ENCODE data around the gene ZNF507. TPM values are rescaled to one million over a fixed set of nuclear protein-coding genes. Genes with fewer than 3 reads are reported as not detected.

Gene ZNF507
- total RNA-seq, 1 donor from 2014 or later: 14.7 TPM

DNA sequence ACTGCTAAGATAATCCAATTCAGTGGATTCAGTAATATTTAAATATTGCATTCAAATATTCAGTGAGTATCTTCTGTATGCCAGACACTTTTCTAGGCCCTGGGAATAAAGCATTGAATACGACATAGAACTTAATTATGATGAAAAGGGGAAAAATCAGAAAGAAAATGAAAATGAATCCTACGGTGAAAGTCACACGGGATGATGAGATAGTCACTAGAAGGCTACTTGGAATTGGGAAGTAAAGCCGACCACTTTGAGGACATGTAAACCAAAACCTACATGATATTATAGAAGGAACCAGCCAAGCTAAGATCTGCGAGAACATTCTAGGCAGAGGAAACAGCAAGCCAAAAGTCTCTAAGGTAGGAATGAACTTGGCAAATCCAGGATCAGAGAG, 70.3 kb downstream of the ZNF507 start:
- no peak overlapping the region for H3K27ac Mint-ChIP-seq (ENCODE audit: unreplicated experiment)
- no peak overlapping the region for H2AFZ ChIP-seq (ENCODE audit: low read depth, low read length)
- H3K27me3 Mint-ChIP-seq (ENCODE audit: low read depth, unreplicated experiment): no peaks in the 10 kb centered on the region
- H3K9me3 Mint-ChIP-seq (ENCODE audit: unreplicated experiment): no peaks in the 10 kb centered on the region
- H3K9ac ChIP-seq (ENCODE audit: low read length): no peak overlapping the region
- H3K4me1 Mint-ChIP-seq (ENCODE audit: low read depth, unreplicated experiment): peaks cover 8% of the 10 kb centered on the region
- no peak overlapping the region for H3K4me3 ChIP-seq (ENCODE audit: insufficient read depth, low read depth, low read length)
- peaks cover 21% of the 10 kb centered on the region for H3K36me3 Mint-ChIP-seq (ENCODE audit: low read depth, unreplicated experiment)
- peaks cover 3% of the 10 kb centered on the region for H4K20me1 ChIP-seq (ENCODE audit: insufficient read depth, low read length)
- no peak overlapping the region for H3K4me2 ChIP-seq (ENCODE audit: low read length)
- TF ChIP-seq, protein P1, sequence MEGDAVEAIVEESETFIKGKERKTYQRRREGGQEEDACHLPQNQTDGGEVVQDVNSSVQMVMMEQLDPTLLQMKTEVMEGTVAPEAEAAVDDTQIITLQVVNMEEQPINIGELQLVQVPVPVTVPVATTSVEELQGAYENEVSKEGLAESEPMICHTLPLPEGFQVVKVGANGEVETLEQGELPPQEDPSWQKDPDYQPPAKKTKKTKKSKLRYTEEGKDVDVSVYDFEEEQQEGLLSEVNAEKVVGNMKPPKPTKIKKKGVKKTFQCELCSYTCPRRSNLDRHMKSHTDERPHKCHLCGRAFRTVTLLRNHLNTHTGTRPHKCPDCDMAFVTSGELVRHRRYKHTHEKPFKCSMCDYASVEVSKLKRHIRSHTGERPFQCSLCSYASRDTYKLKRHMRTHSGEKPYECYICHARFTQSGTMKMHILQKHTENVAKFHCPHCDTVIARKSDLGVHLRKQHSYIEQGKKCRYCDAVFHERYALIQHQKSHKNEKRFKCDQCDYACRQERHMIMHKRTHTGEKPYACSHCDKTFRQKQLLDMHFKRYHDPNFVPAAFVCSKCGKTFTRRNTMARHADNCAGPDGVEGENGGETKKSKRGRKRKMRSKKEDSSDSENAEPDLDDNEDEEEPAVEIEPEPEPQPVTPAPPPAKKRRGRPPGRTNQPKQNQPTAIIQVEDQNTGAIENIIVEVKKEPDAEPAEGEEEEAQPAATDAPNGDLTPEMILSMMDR (IDR thresholded peaks at IDR 0.05; ENCODE audit: insufficient read depth, low read depth, low read length): no peak
- no peak for TF ChIP-seq EZH2 (IDR thresholded peaks at IDR 0.05; ENCODE audit: insufficient read depth, low read length)
- DNase-seq (ENCODE audit: low read depth) (no peak), FAIRE-seq (no peak)
- peaks cover 23% of the 10 kb centered on the region for H3K36me3 ChIP-seq (ENCODE audit: insufficient read depth, low read length)
- no peaks in the 10 kb centered on the region for H3K27me3 ChIP-seq (ENCODE audit: insufficient read depth, low read length)
- H3K9me3 ChIP-seq (ENCODE audit: insufficient read depth, low read depth, low read length): no peaks in the 10 kb centered on the region
- no peaks in the 10 kb centered on the region for H3K4me1 ChIP-seq (ENCODE audit: insufficient read depth, low read length)
- H3K27ac ChIP-seq (ENCODE audit: low read depth, low read length): no peak overlapping the region
- H3K4me3 Mint-ChIP-seq (ENCODE audit: unreplicated experiment): no peak overlapping the region
- H3K79me2 ChIP-seq (ENCODE audit: insufficient read depth, low read length): no peaks in the 10 kb centered on the region

DNA sequence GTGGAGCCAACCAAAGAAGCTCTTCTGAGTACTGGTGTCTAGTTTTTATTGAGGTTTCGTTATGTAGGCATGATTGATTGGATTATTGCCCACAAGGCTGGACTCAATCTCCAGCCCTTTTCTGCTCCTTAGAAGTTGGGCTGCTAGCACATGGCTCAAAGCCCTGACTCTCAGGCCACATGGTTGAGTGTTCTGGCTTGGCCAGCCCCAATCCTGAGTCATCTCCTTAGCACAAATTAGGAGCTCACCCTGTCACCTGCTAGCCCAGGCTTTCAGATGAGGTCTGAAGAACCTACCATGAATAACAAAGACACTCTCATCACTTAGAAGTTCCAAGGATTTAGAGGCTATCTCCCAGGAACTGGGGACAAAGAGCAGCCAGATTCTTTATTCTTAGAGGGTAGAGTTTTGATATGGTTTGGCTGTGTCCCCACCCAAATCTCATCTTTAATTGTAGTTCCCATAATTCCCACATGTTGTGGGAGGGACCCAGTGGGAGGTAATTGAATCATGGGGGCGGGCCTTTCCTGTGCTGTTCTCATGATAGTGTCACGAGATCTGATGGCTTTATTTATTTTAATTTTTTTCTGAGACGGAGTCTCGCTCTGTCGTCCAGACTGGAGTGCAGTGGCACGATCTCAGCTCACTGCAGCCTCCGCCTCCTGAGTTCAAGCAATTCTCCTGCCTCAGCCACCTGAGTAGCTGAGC, 71.5 kb downstream of the ZNF507 start:
- FAIRE-seq (no peak), DNase-seq (ENCODE audit: low read depth) (peak; percentile 16)
- Mint-ChIP-seq H3K27ac (ENCODE audit: unreplicated experiment) (no peak overlapping the region), H3K27me3 (ENCODE audit: low read depth, unreplicated experiment) (no peaks in the 10 kb centered on the region), H3K9me3 (ENCODE audit: unreplicated experiment) (no peaks in the 10 kb centered on the region), H3K4me3 (ENCODE audit: unreplicated experiment) (no peak overlapping the region), H3K4me1 (ENCODE audit: low read depth, unreplicated experiment) (peaks cover 11% of the 10 kb centered on the region), H3K36me3 (ENCODE audit: low read depth, unreplicated experiment) (peaks cover 24% of the 10 kb centered on the region)
- no peak overlapping the region for H3K9ac ChIP-seq (ENCODE audit: low read length)
- H3K27ac ChIP-seq (ENCODE audit: low read depth, low read length): no peak overlapping the region
- TF ChIP-seq EZH2 (IDR thresholded peaks at IDR 0.05; ENCODE audit: insufficient read depth, low read length): no peak
- TF ChIP-seq, protein P1 (IDR thresholded peaks at IDR 0.05; ENCODE audit: insufficient read depth, low read depth, low read length): no peak
- H3K36me3 ChIP-seq (ENCODE audit: insufficient read depth, low read length): peaks cover 16% of the 10 kb centered on the region
- no peak overlapping the region for H2AFZ ChIP-seq (ENCODE audit: low read depth, low read length)
- no peaks in the 10 kb centered on the region for H3K4me1 ChIP-seq (ENCODE audit: insufficient read depth, low read length)
- no peak overlapping the region for H3K4me3 ChIP-seq (ENCODE audit: insufficient read depth, low read depth, low read length)
- no peaks in the 10 kb centered on the region for H3K27me3 ChIP-seq (ENCODE audit: insufficient read depth, low read length)
- H3K4me2 ChIP-seq (ENCODE audit: low read length): no peak overlapping the region
- peaks cover 3% of the 10 kb centered on the region for H4K20me1 ChIP-seq (ENCODE audit: insufficient read depth, low read length)
- no peaks in the 10 kb centered on the region for H3K9me3 ChIP-seq (ENCODE audit: insufficient read depth, low read depth, low read length)
- no peaks in the 10 kb centered on the region for H3K79me2 ChIP-seq (ENCODE audit: insufficient read depth, low read length)

DNA sequence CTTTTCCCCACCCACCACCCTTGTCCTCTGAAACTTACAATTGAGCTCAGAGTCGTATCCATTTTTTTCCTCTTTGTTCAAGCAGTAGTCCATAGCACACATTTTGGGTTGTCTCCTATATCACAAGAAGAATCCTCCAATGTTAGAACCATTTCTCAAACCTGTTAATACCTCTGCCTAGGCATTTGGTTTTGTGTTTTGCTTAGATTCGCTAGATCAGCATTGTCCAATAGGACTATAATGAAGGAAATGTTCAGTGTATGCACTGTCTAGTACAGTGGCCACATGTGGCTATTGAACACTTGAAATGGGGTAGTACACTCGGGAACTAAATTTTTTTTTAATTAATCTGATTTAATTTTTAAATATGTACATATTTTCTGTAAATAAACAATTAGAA, 72.7 kb downstream of the ZNF507 start:
- FAIRE-seq (no peak), DNase-seq (ENCODE audit: low read depth) (no peak)
- no peak overlapping the region for H3K4me3 ChIP-seq (ENCODE audit: insufficient read depth, low read depth, low read length)
- H3K27me3 ChIP-seq (ENCODE audit: insufficient read depth, low read length): no peaks in the 10 kb centered on the region
- Mint-ChIP-seq H3K27ac (ENCODE audit: unreplicated experiment) (no peak overlapping the region), H3K4me3 (ENCODE audit: unreplicated experiment) (no peak overlapping the region), H3K9me3 (ENCODE audit: unreplicated experiment) (no peaks in the 10 kb centered on the region), H3K27me3 (ENCODE audit: low read depth, unreplicated experiment) (no peaks in the 10 kb centered on the region), H3K36me3 (ENCODE audit: low read depth, unreplicated experiment) (peaks cover 18% of the 10 kb centered on the region), H3K4me1 (ENCODE audit: low read depth, unreplicated experiment) (peaks cover 14% of the 10 kb centered on the region)
- no peak overlapping the region for H3K27ac ChIP-seq (ENCODE audit: low read depth, low read length)
- H2AFZ ChIP-seq (ENCODE audit: low read depth, low read length): no peak overlapping the region
- H3K36me3 ChIP-seq (ENCODE audit: insufficient read depth, low read length): peaks cover 16% of the 10 kb centered on the region
- H3K9ac ChIP-seq (ENCODE audit: low read length): no peak overlapping the region
- no peak overlapping the region for H3K4me2 ChIP-seq (ENCODE audit: low read length)
- no peaks in the 10 kb centered on the region for H3K4me1 ChIP-seq (ENCODE audit: insufficient read depth, low read length)
- H4K20me1 ChIP-seq (ENCODE audit: insufficient read depth, low read length): peaks cover 3% of the 10 kb centered on the region
- H3K9me3 ChIP-seq (ENCODE audit: insufficient read depth, low read depth, low read length): no peaks in the 10 kb centered on the region
- no peaks in the 10 kb centered on the region for H3K79me2 ChIP-seq (ENCODE audit: insufficient read depth, low read length)
- TF ChIP-seq EZH2 (IDR thresholded peaks at IDR 0.05; ENCODE audit: insufficient read depth, low read length): no peak
- TF ChIP-seq, protein P1 (IDR thresholded peaks at IDR 0.05; ENCODE audit: insufficient read depth, low read depth, low read length): no peak

Measured in astrocyte (in vitro differentiated cells and primary cell).